ENCODE results near the gene KRI1. TPM values are rescaled to one million over a fixed set of nuclear protein-coding genes. Genes with fewer than 3 reads are reported as not detected.

The KRI1 gene
- total and polyA plus RNA-seq, 2 of the 8 experiments (the other 6 are each of a cell fraction or from before 2014, with no cell fraction given) = 14.2 to 45.2 TPM

DNA sequence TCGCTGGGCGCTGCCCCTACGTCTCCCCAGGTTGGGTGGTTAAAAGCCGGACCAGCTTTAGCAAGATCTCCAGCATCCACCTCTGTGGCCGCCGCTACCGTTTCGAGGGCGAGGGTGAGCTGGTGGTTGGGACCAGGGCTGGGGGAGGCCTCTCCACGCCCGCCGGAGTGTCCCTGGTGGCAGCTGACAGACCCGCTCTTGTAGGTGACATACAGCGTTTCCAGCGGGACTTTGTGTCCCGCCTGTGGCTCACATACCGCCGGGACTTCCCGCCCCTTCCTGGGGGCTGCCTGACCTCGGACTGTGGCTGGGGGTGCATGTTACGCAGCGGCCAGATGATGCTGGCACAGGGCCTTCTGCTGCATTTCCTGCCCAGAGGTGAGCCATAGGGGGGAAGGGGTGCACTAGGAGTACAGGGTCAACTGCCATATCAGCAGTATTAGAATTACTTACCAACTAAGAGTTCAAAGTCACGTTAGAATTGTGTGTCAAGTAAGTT lies 21.0 kb downstream of the KRI1 start:
- H3K23me2 ChIP-seq (ENCODE audit: low read depth, low read length) = peaks cover 2% of the 10 kb centered on the region; the same call in 1 of the 2 replicates
- no peak overlapping the region for H3K23ac ChIP-seq (ENCODE audit: insufficient read length)
- FAIRE-seq = no peak
- H3K4me1 ChIP-seq (replicated peaks in 1 of 4; ENCODE audit: control insufficient read depth in 3 of 4, insufficient read depth in 4 of 4, low read length in 3 of 4) = peaks cover 0 to 4% (median 3%) of the 10 kb centered on the region in 4 experiments; a peak in 4 of 7 replicates
- H3K79me2 ChIP-seq (ENCODE audit: control insufficient read depth in 1 of 2, insufficient read depth in 2 of 2, low read length in 2 of 2) = peaks cover 0 to 16% of the 10 kb centered on the region in 2 experiments; a peak in 2 of 4 replicates
- H3K4me2 ChIP-seq (ENCODE audit: insufficient read depth in 1 of 2, low read depth in 2 of 2, low read length in 2 of 2) = peak overlapping the region; percentile 44 to 78
- no peaks in the 10 kb centered on the region for H3K9me3 ChIP-seq (ENCODE audit: insufficient read depth in 2 of 2, low read depth in 1 of 2, low read length in 1 of 2)
- H2BK5ac ChIP-seq (ENCODE audit: low read depth, low read length) = no peak overlapping the region
- POLR2A ChIA-PET (ENCODE audit: partially characterized antibody) = interaction anchor here (0.8 to 2.8 kb wide), 6 partner anchors 10 to 165 kb away, joined by 3 to 9 read pairs (median 4); partner anchors contain the start of genes KRI1 and TYK2
- H3K27me3 ChIP-seq (replicated peaks in 1 of 4; ENCODE audit: control insufficient read depth in 3 of 4, extremely low read depth in 1 of 4, insufficient read depth in 3 of 4, low read length in 3 of 4) = no peaks in the 10 kb centered on the region
- CTCF ChIA-PET (ENCODE audit: partially characterized antibody) = interaction anchor here (0.6 to 1.6 kb wide), 5 partner anchors 11 to 325 kb away, joined by 3 to 4 read pairs (median 3); no protein-coding TSS in a partner anchor
- peaks cover 2 to 13% (median 10%) of the 10 kb centered on the region in 4 experiments; a peak in 5 of 8 replicates for H3K36me3 ChIP-seq (ENCODE audit: control insufficient read depth in 2 of 4, insufficient read depth in 4 of 4, low read length in 3 of 4)
- H2AK5ac ChIP-seq (ENCODE audit: low read depth, low read length) = no peak overlapping the region
- H2BK20ac ChIP-seq (ENCODE audit: low read length) = no peak overlapping the region
- no peak overlapping the region for H4K91ac ChIP-seq (replicated peaks; ENCODE audit: insufficient read length, low read length)
- H3K9ac ChIP-seq (replicated peaks in 1 of 4; ENCODE audit: extremely low read depth in 1 of 4, low read depth in 3 of 4, low read length in 3 of 4) = no peak overlapping the region
- TF ChIP-seq, protein P1, sequence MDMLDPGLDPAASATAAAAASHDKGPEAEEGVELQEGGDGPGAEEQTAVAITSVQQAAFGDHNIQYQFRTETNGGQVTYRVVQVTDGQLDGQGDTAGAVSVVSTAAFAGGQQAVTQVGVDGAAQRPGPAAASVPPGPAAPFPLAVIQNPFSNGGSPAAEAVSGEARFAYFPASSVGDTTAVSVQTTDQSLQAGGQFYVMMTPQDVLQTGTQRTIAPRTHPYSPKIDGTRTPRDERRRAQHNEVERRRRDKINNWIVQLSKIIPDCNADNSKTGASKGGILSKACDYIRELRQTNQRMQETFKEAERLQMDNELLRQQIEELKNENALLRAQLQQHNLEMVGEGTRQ (IDR thresholded peaks at IDR 0.05; ENCODE audit: low read length) = no peak
- TF ChIP-seq RFX5 (IDR thresholded peaks at IDR 0.05; ENCODE audit: borderline replicate concordance, low read depth, low read length) (no peak), CEBPB (IDR thresholded peaks at IDR 0.05; ENCODE audit: low read depth, low read length) (no peak), SP1 (IDR thresholded peaks at IDR 0.05; ENCODE audit: low read depth, low read length) (no peak), BRCA1 (IDR thresholded peaks at IDR 0.05; ENCODE audit: low read depth, low read length) (no peak)
- no peak overlapping the region for H4K8ac ChIP-seq (ENCODE audit: extremely low read depth, insufficient read depth, low read length)
- DNase-seq (ENCODE audit: low read depth in 1 of 2, low spot score in 2 of 2) = no peak
- H3K79me1 ChIP-seq (ENCODE audit: low read depth, low read length) = peaks cover 9% of the 10 kb centered on the region
- H4K20me1 ChIP-seq (replicated peaks in 1 of 2; ENCODE audit: control insufficient read depth in 1 of 2, insufficient read depth in 2 of 2, low read length in 2 of 2) = peaks cover 0 to 7% of the 10 kb centered on the region in 2 experiments
- H2AFZ ChIP-seq (ENCODE audit: low read length) = no peak overlapping the region
- no peak overlapping the region for H2BK15ac ChIP-seq (ENCODE audit: low read length)
- no peak overlapping the region for H3K27ac ChIP-seq (ENCODE audit: low read depth, low read length)
- no peak overlapping the region for H2BK120ac ChIP-seq (replicated peaks; ENCODE audit: low read depth, low read length)
- no peak overlapping the region for H2BK12ac ChIP-seq (ENCODE audit: low read depth, low read length)
- no peak overlapping the region for H3K56ac ChIP-seq (replicated peaks; ENCODE audit: insufficient read length, low read depth, low read length)
- no peak overlapping the region for H4K5ac ChIP-seq (ENCODE audit: insufficient read length, low read depth, low read length)
- no peak overlapping the region for H3K18ac ChIP-seq (ENCODE audit: extremely low read depth, low read length)
- peak overlapping the region; percentile 57 to 99 (median 88); a peak in 4 of 8 replicates for H3K4me3 ChIP-seq (ENCODE audit: extremely low read depth in 1 of 4, insufficient read depth in 2 of 4, low read depth in 3 of 4, low read length in 4 of 4)
- H3K14ac ChIP-seq (ENCODE audit: insufficient read length) = no peak overlapping the region
- WGBS, 2 experiments (ENCODE audit: extremely low coverage in 1 of 2, insufficient coverage in 1 of 2, insufficient read length in 1 of 2, insufficient replicate concordance in 2 of 2, low coverage in 1 of 2, low lambda C conversion rate in 2 of 2, missing lambda C conversion rate in 1 of 2) = 91 to 100% methylated on average over 1 to 21 of the region's 23 CpGs
- no peak overlapping the region for H3K4ac ChIP-seq (replicated peaks; ENCODE audit: insufficient read length, low read depth, low read length)
